DOHH2 (cell line): ENCODE measurements around the gene GARNL3.

Experiments
- EZH2phosphoT487 ChIP-seq: fragments of 200-600 bp; sonication (generic); IDR thresholded peaks from 2 replicates; pipeline ENCODE4 v1.6.1; 2017; ENCODE audit warnings: borderline replicate concordance, mild to moderate bottlenecking, antibody characterized with exemption, low read length, moderate library complexity, mixed read lengths
- TF ChIP-seq, protein P1 (sequence below): fragments of 200-600 bp; sonication (generic); IDR thresholded peaks from one replicate; pipeline ENCODE4 v1.5.1; 2014; ENCODE audit warnings: antibody characterized with exemption, mild to moderate bottlenecking, low read depth, low read length; ENCODE audit not compliant: poor library complexity, severe bottlenecking

DNA sequence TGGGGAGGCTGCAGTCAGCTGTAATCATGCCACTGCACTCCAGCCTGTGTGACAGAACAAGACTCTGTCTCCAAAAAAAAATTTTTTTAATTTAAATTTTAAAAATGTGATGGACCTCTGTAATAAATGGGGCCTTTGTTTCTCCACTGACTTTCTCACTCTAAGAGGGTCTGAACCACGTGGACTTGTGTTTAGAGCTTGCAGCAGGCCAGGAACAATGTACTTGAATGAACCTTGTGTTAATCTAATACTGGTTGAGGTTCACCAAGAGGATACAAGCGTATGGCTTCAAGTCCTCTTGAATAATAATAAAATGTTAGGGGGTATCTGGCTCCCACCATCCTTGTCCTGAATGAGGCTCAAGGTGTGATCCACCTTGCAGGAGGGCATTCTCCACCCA lies 118.0 kb downstream of the GARNL3 start:
- TF ChIP-seq, protein P1, sequence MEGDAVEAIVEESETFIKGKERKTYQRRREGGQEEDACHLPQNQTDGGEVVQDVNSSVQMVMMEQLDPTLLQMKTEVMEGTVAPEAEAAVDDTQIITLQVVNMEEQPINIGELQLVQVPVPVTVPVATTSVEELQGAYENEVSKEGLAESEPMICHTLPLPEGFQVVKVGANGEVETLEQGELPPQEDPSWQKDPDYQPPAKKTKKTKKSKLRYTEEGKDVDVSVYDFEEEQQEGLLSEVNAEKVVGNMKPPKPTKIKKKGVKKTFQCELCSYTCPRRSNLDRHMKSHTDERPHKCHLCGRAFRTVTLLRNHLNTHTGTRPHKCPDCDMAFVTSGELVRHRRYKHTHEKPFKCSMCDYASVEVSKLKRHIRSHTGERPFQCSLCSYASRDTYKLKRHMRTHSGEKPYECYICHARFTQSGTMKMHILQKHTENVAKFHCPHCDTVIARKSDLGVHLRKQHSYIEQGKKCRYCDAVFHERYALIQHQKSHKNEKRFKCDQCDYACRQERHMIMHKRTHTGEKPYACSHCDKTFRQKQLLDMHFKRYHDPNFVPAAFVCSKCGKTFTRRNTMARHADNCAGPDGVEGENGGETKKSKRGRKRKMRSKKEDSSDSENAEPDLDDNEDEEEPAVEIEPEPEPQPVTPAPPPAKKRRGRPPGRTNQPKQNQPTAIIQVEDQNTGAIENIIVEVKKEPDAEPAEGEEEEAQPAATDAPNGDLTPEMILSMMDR: no peak
- TF ChIP-seq EZH2phosphoT487: no peak
